T-helper 2 cell treated with Interferon-gamma antibody and Interleukin-4, amounts not matched to agents 5 μg/mL and 100 μg/mL, for 36 hours (primary cell): ENCODE measurements around the gene TRAF3IP1.
"Not testable (repeated sequence)": the region's sequence is repeated elsewhere in the genome, so short reads cannot be mapped to it uniquely, and the experiment has no call there.

Experiments used
- DNase-seq: peaks from one replicate; pipeline ENCODE4 v3.0.0; 2021; ENCODE audit warnings: low spot score
- H3K27ac Mint-ChIP-seq: one replicate; pipeline ENCODE4 v1.8.0; 2021; ENCODE audit warnings: mild to moderate bottlenecking, mixed read lengths
- H3K27me3 Mint-ChIP-seq: one replicate; pipeline ENCODE4 v1.8.0; 2021; ENCODE audit warnings: low read depth, mixed read lengths
- H3K36me3 Mint-ChIP-seq: one replicate; pipeline ENCODE4 v1.8.0; 2021; ENCODE audit warnings: low read depth, mixed read lengths
- H3K4me1 Mint-ChIP-seq: one replicate; pipeline ENCODE4 v1.8.0; 2021; ENCODE audit warnings: low read depth, mixed read lengths
- H3K4me3 Mint-ChIP-seq: one replicate; pipeline ENCODE4 v1.8.0; 2022; ENCODE audit warnings: mild to moderate bottlenecking, moderate library complexity, mixed read lengths
- H3K9me3 Mint-ChIP-seq: one replicate; pipeline ENCODE4 v1.8.0; 2021; ENCODE audit warnings: mixed read lengths

TRAF3IP1 gene

GRCh38 chr2:238440331-238440730, 120.0 kb downstream of the TRAF3IP1 start:
- DNase-seq = no peak
- H3K4me3 Mint-ChIP-seq = no peak overlapping the region
- H3K27me3 Mint-ChIP-seq = no peaks in the 10 kb centered on the region
- H3K27ac Mint-ChIP-seq = no peak overlapping the region
- H3K4me1 Mint-ChIP-seq = peaks cover 19% of the 10 kb centered on the region
- H3K9me3 Mint-ChIP-seq = no peaks in the 10 kb centered on the region
- H3K36me3 Mint-ChIP-seq = peaks cover 57% of the 10 kb centered on the region

- H3K36me3 Mint-ChIP-seq = peaks cover 58% of the 10 kb centered on the region
Observed at GRCh38 chr2:238440767-238441166, 120.4 kb downstream of the TRAF3IP1 start.

GRCh38 chr2:238441262-238442114, 121.2 kb downstream of the TRAF3IP1 start:
- peaks cover 18% of the 10 kb centered on the region for H3K4me1 Mint-ChIP-seq
- no peaks in the 10 kb centered on the region for H3K27me3 Mint-ChIP-seq
- no peak overlapping the region for H3K4me3 Mint-ChIP-seq
- H3K9me3 Mint-ChIP-seq = no peaks in the 10 kb centered on the region
- H3K27ac Mint-ChIP-seq = no peak overlapping the region
- peaks cover 60% of the 10 kb centered on the region for H3K36me3 Mint-ChIP-seq
- no peak for DNase-seq

More at GRCh38 chr2:238440767-238441166, 120.4 kb downstream of the TRAF3IP1 start:
- H3K27me3 Mint-ChIP-seq = no peaks in the 10 kb centered on the region
- no peak overlapping the region for H3K4me3 Mint-ChIP-seq
- no peaks in the 10 kb centered on the region for H3K9me3 Mint-ChIP-seq
- H3K27ac Mint-ChIP-seq = no peak overlapping the region
- H3K4me1 Mint-ChIP-seq = peaks cover 19% of the 10 kb centered on the region
- DNase-seq = no peak

- peaks cover 61% of the 10 kb centered on the region for H3K36me3 Mint-ChIP-seq
- not testable (repeated sequence) for H3K9me3 Mint-ChIP-seq, H3K27ac Mint-ChIP-seq, H3K27me3 Mint-ChIP-seq, H3K4me3 Mint-ChIP-seq, DNase-seq
- peaks cover 14% of the 10 kb centered on the region for H3K4me1 Mint-ChIP-seq
Observed at GRCh38 chr2:238442257-238442656, 121.9 kb downstream of the TRAF3IP1 start.

- peaks cover 64% of the 10 kb centered on the region for H3K36me3 Mint-ChIP-seq
Observed at GRCh38 chr2:238444242-238444641, 123.9 kb downstream of the TRAF3IP1 start.

GRCh38 chr2:238445409-238446190, 125.3 kb downstream of the TRAF3IP1 start:
- peaks cover 65% of the 10 kb centered on the region for H3K36me3 Mint-ChIP-seq
- H3K27ac Mint-ChIP-seq = no peak overlapping the region
- peaks cover 4% of the 10 kb centered on the region for H3K4me1 Mint-ChIP-seq

More at GRCh38 chr2:238444242-238444641, 123.9 kb downstream of the TRAF3IP1 start:
- no peak overlapping the region for H3K27ac Mint-ChIP-seq
- no peaks in the 10 kb centered on the region for H3K9me3 Mint-ChIP-seq
- no peak for DNase-seq
- H3K27me3 Mint-ChIP-seq = no peaks in the 10 kb centered on the region
- H3K4me1 Mint-ChIP-seq = peaks cover 9% of the 10 kb centered on the region
- H3K4me3 Mint-ChIP-seq = no peak overlapping the region

GRCh38 chr2:238446371-238446770, 126.1 kb downstream of the TRAF3IP1 start:
- Mint-ChIP-seq H3K9me3 (no peaks in the 10 kb centered on the region), H3K27ac (no peak overlapping the region), H3K27me3 (no peaks in the 10 kb centered on the region), H3K4me1 (peaks cover 4% of the 10 kb centered on the region), H3K36me3 (peaks cover 68% of the 10 kb centered on the region), H3K4me3 (no peak overlapping the region)
- DNase-seq = no peak

More at GRCh38 chr2:238445409-238446190, 125.3 kb downstream of the TRAF3IP1 start:
- no peak for DNase-seq
- Mint-ChIP-seq H3K9me3 (no peaks in the 10 kb centered on the region), H3K4me3 (no peak overlapping the region), H3K27me3 (no peaks in the 10 kb centered on the region)

GRCh38 chr2:238448031-238448955, 128.0 kb downstream of the TRAF3IP1 start:
- Mint-ChIP-seq H3K9me3 (no peaks in the 10 kb centered on the region), H3K27me3 (no peaks in the 10 kb centered on the region), H3K4me3 (no peak overlapping the region), H3K36me3 (peaks cover 78% of the 10 kb centered on the region), H3K4me1 (no peaks in the 10 kb centered on the region), H3K27ac (no peak overlapping the region)
- peak; percentile 3 for DNase-seq

GRCh38 chr2:238449241-238449640, 128.9 kb downstream of the TRAF3IP1 start:
- H3K4me1 Mint-ChIP-seq = no peaks in the 10 kb centered on the region
- peaks cover 71% of the 10 kb centered on the region for H3K36me3 Mint-ChIP-seq
- peak; percentile 1 for DNase-seq
- H3K4me3 Mint-ChIP-seq = no peak overlapping the region
- H3K9me3 Mint-ChIP-seq = peaks cover 2% of the 10 kb centered on the region
- H3K27me3 Mint-ChIP-seq = no peaks in the 10 kb centered on the region
- no peak overlapping the region for H3K27ac Mint-ChIP-seq

GRCh38 chr2:238449909-238450417, 129.6 kb downstream of the TRAF3IP1 start:
- H3K27me3 Mint-ChIP-seq = no peaks in the 10 kb centered on the region
- H3K27ac Mint-ChIP-seq = peak overlapping the region; percentile 7
- peaks cover 5% of the 10 kb centered on the region for H3K9me3 Mint-ChIP-seq
- H3K36me3 Mint-ChIP-seq = peaks cover 64% of the 10 kb centered on the region
- peak; percentile 1 for DNase-seq
- no peaks in the 10 kb centered on the region for H3K4me1 Mint-ChIP-seq
- H3K4me3 Mint-ChIP-seq = no peak overlapping the region

- DNase-seq = no peak
Observed at GRCh38 chr2:238450440-238450861, 130.1 kb downstream of the TRAF3IP1 start.

More at GRCh38 chr2:238450440-238450861, 130.1 kb downstream of the TRAF3IP1 start:
- H3K36me3 Mint-ChIP-seq = peaks cover 60% of the 10 kb centered on the region
- H3K27ac Mint-ChIP-seq = no peak overlapping the region
- no peak overlapping the region for H3K4me3 Mint-ChIP-seq
- no peaks in the 10 kb centered on the region for H3K27me3 Mint-ChIP-seq
- H3K9me3 Mint-ChIP-seq = peaks cover 10% of the 10 kb centered on the region
- H3K4me1 Mint-ChIP-seq = no peaks in the 10 kb centered on the region
